Activated CD8-positive, alpha-beta memory T cell treated with anti-CD3 and anti-CD28 coated beads for 24 hours (primary cell): ENCODE data around the gene SCGB1D4.
A peak's percentile ranks its signal among the peaks of the same experiment; 100 is the strongest.
"Not testable (repeated sequence)": the region's sequence is repeated elsewhere in the genome, so short reads cannot be mapped to it uniquely, and the experiment has no call there.

Experiments
- DNase-seq: peaks from one replicate; pipeline ENCODE4 v3.0.0-alpha.2; 2020

Gene SCGB1D4, protein sequence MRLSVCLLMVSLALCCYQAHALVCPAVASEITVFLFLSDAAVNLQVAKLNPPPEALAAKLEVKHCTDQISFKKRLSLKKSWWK

DNA sequence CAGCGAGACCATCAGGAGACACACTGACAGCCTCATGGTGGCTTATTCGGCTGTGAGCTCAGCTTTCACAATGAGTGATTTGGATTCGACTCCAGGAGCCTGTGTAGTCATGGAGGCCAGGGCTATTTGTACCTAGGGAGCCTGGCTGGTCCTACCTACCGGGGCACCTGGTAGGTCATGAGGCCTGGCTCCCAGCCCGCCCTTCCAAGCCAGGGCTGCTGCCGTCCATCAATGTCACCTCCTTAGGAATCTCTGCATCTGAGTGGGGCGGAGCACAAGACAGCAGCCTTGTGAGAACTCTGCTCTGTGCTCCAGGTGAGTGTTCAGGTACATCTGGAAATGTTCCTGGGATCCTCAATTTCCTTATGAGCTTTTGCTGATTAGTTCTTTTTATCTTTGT, at the start of gene SCGB1D4:
SCGB1D4 (minus strand) TSS at position 101 of the 400 bp plus-strand sequence; CDS start at position 36, 65 bp downstream.
- DNase-seq = no peak

DNA sequence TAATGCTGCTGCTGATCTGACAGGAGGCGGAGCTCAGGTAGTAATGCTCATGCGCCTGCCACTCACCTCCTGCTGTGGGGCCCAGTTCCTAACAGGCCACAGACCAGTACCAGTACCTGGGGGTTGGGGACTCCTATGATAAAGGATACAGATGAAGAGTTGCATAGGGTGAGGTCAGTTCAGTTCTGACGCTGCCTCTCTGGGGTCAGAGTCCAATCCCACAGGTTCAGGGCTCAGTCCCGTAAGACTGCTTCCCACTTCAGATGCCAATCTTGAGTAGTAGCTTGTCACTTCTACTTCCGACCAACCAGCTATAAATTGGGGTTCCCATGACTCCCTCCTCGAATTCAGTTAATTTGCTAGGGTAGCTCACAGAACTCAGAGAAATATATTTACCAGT, 47.0 kb upstream of the SCGB1D4 start:
- no peak for DNase-seq

- no peak for DNase-seq
Observed at GRCh38 chr11:62344210-62344609, 45.3 kb upstream of the SCGB1D4 start.

GRCh38 chr11:62343646-62344190, 44.8 kb upstream of the SCGB1D4 start:
- not testable (repeated sequence) for DNase-seq

GRCh38 chr11:62341588-62341987, 42.7 kb upstream of the SCGB1D4 start:
- DNase-seq = no peak

GRCh38 chr11:62340269-62340901, 41.5 kb upstream of the SCGB1D4 start:
- DNase-seq = peak; percentile 69

DNA sequence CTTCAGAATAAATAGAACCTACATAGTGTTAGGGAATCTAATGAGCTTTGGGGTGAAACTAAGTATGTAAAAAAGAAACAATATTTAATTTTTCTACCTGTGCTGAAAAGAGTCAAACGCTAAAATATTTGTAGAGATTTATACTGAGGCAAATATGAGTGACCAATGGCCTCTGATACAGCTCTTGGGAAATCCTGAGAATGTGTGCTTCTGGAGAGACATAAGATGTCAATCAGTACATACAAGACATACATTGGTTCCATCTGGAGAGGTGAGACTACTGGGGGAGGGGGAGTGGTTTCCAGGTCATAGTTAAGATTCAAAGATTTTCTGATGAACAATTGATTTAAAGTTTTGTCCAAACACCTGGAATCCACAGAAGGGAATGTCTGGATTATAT, 39.3 kb upstream of the SCGB1D4 start:
- no peak for DNase-seq

DNA sequence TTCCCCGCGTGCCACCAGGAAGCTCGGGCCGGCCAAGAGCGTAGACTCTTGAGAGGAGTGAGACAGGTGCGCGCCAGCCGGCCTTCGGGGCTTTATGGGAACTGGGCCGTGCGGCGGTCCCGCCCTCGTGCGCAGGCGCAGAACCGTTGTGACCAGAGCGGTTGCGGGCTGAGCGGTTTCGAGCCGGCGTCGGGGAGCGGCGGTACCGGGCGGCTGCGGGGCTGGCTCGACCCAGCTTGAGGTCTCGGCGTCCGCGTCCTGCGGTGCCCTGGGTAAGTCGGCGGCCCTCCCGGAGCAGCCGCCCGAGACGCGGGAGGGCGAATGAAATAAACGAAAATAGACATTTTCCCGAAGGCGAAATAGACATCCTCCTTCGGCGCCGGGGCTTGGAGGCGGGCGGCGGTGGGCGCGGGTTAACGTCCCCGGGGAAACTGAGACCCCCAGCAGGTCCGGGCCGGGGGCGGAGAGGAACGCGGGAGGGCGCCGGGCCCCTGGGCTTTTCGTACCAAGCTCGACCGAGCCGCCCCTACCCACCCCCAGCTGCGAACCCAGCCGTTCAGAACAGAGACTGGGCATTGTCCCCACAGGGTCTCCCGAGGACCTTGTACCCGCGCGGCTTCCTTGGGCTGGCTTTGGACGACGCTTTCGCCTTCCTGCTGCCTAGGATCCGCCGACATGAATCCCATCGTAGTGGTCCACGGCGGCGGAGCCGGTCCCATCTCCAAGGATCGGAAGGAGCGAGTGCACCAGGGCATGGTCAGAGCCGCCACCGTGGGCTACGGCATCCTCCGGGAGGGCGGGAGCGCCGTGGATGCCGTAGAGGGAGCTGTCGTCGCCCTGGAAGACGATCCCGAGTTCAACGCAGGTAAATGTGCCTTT, 38.7 kb upstream of the SCGB1D4 start, which contains the start of gene ASRGL1:
ASRGL1 (plus strand) TSS at position 146 of the 879 bp plus-strand sequence; CDS start at position 676, 530 bp downstream.
- DNase-seq = peak; percentile 89

DNA sequence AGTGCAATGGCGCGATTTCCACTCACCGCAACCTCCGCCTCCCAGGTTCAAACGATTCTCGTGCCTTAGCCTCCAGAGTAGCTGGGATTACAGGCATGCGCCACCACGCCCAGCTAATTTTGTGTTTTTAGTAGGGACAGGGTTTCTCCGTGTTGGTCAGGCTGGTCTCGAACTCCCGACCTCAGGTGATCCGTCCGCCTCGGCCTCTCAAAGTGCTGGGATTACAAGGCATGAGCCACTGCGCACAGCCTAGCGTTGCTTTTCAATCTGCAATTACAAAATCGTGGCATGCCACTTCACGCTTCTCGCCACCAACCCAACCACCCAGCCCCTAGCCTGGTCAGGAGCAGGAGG, 38.1 kb upstream of the SCGB1D4 start:
- DNase-seq = not testable (repeated sequence)

GRCh38 chr11:62333768-62334167, 34.9 kb upstream of the SCGB1D4 start:
- no peak for DNase-seq

DNA sequence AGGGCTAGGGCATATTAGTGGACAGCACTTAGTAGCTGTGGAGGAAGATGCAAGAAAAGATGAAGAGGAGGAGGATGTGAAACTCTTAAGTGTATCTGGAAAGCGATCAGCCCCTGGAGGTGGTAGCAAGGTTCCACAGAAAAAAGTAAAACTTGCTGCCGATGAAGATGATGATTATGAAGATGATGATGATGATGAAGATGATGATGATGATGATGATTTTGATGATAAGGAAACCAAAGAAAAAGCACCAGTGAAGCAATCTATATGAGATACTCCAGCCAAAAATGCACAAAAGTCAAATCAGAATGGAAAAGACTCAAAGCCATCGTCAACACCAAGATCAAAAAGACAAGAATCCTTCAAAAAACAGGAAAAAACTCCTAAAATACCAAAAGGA, 32.4 kb upstream of the SCGB1D4 start:
- DNase-seq = not testable (repeated sequence)

DNA sequence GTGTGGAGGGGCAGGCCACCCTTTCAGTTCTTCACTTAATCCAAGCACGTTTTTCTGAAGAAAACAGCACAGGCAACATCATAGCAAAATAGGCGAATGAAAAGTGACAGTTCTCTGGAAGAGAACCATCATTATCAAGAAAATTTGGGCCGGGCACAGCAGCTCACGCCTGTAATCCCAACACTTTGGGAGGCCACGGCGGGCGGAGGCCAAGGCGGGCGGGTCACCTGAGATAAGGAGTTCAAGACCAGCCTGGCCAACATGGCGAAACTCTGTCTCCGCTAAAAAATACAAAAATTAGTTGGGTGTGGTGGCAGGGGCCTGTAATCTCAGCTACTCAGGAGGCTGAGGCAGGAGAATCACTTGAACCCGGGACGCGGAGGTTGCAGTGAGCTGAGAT, 28.7 kb upstream of the SCGB1D4 start:
- DNase-seq = not testable (repeated sequence)

DNA sequence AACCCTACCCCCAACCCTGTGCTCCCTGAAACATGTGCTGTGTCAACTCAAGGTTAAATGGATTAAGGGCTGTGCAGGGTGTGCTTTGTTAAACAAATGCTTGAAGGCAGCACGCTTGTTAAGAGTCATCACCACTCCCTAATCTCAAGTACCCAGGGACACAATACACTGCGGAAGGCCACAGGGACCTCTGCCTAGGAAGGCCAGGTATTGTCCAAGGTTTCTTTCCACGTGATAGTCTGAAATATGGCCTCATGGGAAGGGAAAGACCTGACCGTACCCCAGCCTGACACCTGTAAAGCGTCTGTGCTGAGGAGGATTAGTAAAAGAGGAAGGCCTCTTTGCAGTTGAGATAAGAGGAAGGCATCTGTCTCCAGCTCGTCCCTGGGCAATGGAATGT, 27.8 kb upstream of the SCGB1D4 start:
- not testable (repeated sequence) for DNase-seq

DNA sequence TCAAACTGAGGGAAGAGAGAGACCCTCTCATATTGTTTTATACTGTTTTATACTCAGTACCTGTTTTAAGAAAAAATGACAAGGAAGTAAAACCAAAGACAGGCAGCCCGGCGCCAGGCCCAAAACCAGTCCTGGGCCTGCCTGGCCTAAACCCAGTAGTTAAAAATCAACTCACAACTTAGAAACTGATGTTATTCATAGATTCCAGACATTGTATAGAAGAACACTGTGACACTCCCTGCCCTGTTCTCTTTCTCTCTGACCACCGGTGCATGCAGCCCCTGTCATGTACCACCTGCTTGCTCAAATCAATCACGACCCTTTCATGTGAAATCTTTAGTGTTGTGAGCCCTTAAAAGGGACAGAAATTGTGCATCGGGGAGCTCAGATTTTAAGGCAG, 26.9 kb upstream of the SCGB1D4 start:
- DNase-seq = not testable (repeated sequence)

DNA sequence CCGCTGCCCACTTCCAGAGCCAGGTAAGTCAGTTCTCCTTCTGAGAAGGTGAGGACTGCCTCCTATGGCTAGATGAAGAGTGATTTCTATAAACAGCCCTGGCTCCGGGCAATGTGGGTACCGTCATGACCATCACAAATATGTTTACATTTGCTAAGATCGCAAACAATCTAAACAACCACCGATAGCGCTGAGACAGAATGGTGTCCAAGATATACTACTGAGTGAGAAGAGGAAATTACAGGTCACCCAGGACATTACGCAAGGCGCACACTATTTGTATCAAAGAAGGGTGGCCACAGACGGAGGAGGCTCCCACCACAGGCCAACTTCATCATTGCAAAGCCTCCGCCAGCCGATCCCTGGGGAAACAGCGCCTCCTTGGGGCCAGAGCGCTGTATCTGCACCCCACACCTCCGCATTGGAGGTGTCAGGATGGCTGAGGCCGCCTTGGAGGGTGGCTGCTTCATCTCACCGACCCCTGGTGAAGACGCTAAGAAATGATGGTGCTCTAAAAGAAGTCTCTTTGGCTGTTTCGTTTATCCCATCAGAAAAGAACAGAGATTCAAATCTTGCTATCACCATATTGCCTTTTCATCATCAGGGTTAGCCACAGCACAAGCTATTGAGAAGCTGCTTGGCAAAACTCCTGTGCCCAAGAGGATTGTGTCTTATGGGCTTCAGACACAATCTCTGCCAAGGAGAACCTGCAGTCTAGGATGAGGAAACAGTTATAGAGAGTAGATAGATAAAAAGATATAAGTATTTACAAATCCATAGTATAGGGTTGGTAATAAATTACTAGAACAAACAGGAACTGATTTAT, 26.1 kb upstream of the SCGB1D4 start:
- peak; percentile 67 for DNase-seq

- DNase-seq = no peak
Observed at GRCh38 chr11:62322524-62322923, 23.6 kb upstream of the SCGB1D4 start.

GRCh38 chr11:62315431-62315830, 16.6 kb upstream of the SCGB1D4 start:
- DNase-seq = no peak

DNA sequence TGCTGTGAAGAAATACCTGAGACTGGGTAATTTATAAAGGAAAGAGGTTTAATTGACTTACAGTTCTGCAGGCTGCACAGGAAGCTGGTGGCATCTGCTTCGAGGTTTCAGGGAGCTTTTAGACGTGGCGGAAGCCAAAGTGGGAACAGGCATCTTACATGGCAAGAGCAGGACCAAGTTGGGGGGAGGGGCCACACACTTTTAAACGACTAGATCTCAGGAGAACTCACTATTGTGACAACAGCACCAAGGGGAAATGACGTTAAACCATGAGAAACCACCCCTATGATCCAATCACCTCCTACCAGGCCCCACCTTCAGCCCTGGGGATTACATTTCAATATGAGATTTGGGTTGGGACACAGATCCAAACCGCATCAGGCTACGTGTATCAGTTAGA, 11.1 kb upstream of the SCGB1D4 start:
- DNase-seq = no peak

DNA sequence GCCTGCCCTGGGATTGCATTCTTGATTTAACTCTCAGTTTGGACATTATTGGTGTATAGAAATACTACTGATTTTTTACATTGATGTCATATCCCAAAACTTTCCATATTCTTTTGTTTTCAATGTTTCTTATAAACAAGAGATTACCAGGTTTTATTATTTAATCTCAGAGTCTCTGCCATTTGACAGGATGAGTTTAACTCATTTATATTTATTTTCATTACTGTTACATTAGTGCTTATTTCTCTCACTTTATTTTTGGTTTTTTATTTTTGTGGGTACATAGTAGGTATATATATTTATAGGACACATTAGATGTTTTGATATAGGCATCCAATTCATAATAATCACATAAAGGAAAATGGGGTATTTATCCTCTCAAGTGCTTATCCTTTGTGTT, 9.1 kb upstream of the SCGB1D4 start:
- no peak for DNase-seq

- no peak for DNase-seq
Observed at GRCh38 chr11:62306227-62306626, 7.4 kb upstream of the SCGB1D4 start.

DNA sequence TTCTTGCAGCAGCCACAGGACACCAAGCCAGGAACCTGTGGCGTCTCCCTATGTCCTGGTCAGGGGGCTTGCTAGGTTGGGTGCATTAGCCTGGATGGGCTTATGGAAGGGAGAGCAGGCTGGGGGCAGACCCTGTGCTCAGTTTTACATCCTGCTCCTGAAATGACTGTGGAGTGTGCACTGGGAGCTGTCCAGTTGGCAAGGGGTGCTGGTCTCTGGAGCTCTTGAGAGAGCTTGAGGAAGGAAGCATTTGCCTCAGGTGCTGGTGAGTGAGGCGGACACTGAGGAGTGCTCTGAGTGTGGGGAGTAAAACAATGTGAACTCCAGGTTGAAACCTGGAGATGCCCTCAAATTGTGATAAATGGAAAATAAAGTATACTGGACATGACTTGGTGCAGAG, 3.4 kb downstream of the SCGB1D4 start:
- no peak for DNase-seq

GRCh38 chr11:62280452-62280851, 18.4 kb downstream of the SCGB1D4 start:
- DNase-seq = no peak

GRCh38 chr11:62273789-62274275, 25.0 kb downstream of the SCGB1D4 start:
- DNase-seq = no peak
